Ramos (cell line): ENCODE measurements around the gene RBM23.

Source experiments
- in situ Hi-C: fragments of 300-500 bp; cut with MboI; formaldehyde crosslinking; loops from one replicate; pipeline ENCODE4 v1.14.3; 2022; ENCODE audit warnings: low sequenced_read_pairs; ENCODE audit not compliant: unreplicated experiment

The RBM23 gene

DNA sequence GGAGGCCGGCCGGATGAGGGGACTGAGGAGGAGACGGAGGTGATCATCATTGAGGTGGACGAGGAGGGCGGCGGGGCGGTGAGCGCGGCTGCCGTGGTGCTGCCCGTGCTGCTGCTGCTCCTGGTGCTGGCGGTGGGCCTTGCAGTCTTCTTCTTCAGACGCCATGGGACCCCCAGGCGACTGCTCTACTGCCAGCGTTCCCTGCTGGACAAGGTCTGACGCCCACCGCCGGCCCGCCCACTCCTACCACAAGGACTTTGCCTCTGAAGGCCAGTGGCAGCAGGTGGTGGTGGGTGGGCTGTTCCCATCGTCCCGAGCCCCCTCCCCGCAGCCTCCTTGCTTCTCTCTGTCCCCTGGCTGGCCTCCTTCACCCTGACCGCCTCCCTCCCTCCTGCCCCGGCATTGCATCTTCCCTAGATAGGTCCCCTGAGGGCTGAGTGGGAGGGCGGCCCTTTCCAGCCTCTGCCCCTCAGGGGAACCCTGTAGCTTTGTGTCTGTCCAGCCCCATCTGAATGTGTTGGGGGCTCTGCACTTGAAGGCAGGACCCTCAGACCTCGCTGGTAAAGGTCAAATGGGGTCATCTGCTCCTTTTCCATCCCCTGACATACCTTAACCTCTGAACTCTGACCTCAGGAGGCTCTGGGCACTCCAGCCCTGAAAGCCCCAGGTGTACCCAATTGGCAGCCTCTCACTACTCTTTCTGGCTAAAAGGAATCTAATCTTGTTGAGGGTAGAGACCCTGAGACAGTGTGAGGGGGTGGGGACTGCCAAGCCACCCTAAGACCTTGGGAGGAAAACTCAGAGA lies 72.9 kb downstream of the RBM23 start:
- in situ Hi-C loops: loop anchor here (5.0 to 10.0 kb wide), 3 partner anchors 64 to 461 kb away; no protein-coding TSS in a partner anchor

DNA sequence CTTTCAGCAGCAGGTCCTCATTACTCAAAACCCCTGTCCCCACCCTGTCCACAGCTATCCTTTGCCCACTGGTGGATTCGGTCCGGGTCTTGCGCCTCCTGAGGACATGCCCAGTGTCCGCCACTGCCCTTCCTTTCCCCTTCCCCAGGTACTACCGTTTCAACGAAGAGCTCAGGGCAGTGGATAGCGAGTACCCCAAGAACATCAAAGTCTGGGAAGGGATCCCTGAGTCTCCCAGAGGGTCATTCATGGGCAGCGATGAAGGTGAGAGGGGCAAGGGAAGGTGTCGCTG lies 73.9 kb downstream of the RBM23 start:
- in situ Hi-C loops: loop anchor here (5.0 to 10.0 kb wide), 3 partner anchors 63 to 460 kb away; no protein-coding TSS in a partner anchor

DNA sequence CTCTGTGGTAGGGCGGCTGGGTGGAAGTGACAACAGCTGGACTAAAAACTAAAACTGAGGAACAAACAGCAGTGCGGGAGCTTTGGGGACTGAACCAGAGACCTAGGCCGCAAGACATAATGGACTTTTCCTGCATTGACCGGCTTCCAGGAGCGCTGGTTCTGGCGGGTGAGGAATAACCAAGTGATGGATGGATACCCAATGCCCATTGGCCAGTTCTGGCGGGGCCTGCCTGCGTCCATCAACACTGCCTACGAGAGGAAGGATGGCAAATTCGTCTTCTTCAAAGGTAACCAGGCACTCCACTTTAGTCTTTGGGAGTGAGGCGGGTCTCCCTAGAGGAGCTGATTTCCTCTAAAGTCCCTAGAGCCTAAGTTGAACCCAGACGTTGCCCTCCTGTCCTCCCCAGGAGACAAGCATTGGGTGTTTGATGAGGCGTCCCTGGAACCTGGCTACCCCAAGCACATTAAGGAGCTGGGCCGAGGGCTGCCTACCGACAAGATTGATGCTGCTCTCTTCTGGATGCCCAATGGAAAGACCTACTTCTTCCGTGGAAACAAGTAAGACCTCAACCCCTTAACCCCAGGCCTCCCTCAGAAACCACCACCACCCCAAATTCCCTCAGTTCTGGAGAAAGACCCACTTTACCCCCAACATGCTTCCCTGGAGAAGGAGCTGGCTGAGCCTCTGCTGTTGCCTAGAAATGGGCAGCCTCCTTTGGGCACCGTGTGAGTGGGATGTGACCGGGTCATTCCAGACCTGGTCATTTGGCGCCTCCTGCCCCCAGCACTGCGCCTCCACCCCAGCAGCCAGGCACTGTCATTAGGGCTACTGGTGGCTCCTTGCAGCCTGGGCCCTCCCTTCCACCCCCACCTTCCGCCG lies 74.5 kb downstream of the RBM23 start:
- in situ Hi-C loops: loop anchor here (5.0 to 10.0 kb wide), 3 partner anchors 62 to 460 kb away; no protein-coding TSS in a partner anchor
